HepG2 (cell line): ENCODE results near the gene STK11. TPM values are rescaled to one million over a fixed set of nuclear protein-coding genes. Genes with fewer than 3 reads are reported as not detected.

Experiments
- AKAP8 ChIP-seq: sonication (generic); formaldehyde crosslinking; IDR thresholded peaks from 2 replicates; pipeline ENCODE4 v1.5.1; 2020; ENCODE audit warnings: mild to moderate bottlenecking, missing genetic modification reagents
- ATF2 ChIP-seq: sonication (generic); formaldehyde crosslinking; IDR thresholded peaks from 2 replicates; pipeline ENCODE4 v1.4.0; 2020; ENCODE audit warnings: missing genetic modification reagents
- CENPT ChIP-seq: sonication (generic); formaldehyde crosslinking; IDR thresholded peaks from 2 replicates; pipeline ENCODE4 v1.8.0; 2022; ENCODE audit warnings: low read depth, mild to moderate bottlenecking, moderate library complexity, missing genetic modification reagents
- ELF4 ChIP-seq: sonication (generic); formaldehyde crosslinking; IDR thresholded peaks from 2 replicates; pipeline ENCODE4 v1.5.0; 2020; ENCODE audit warnings: missing genetic modification reagents, mild to moderate bottlenecking, moderate library complexity, borderline replicate concordance
- ESRRA ChIP-seq: sonication (generic); formaldehyde crosslinking; IDR thresholded peaks from 2 replicates; pipeline ENCODE4 v1.5.1; 2020; ENCODE audit warnings: mild to moderate bottlenecking, low read depth, missing genetic modification reagents
- GMEB1 ChIP-seq: sonication (generic); formaldehyde crosslinking; IDR thresholded peaks from 2 replicates; pipeline ENCODE4 v1.5.1; 2020; ENCODE audit warnings: missing genetic modification reagents, mild to moderate bottlenecking, borderline replicate concordance
- PHF8 ChIP-seq: sonication (generic); formaldehyde crosslinking; IDR thresholded peaks from 2 replicates; pipeline ENCODE4 v1.5.0; 2020; ENCODE audit warnings: missing genetic modification reagents
- POLR2G ChIP-seq: fragments of 200-400 bp; formaldehyde crosslinking; IDR thresholded peaks from 2 replicates; pipeline ENCODE4 v1.6.1; 2018; ENCODE audit warnings: mild to moderate bottlenecking, low read depth, low read length, moderate library complexity
- RBM39 ChIP-seq: fragments of 200-400 bp; formaldehyde crosslinking; IDR thresholded peaks from one replicate; pipeline ENCODE4 v1.6.1; 2018; ENCODE audit warnings: antibody characterized with exemption, mild to moderate bottlenecking, low read depth, low read length; ENCODE audit not compliant: poor library complexity, severe bottlenecking
- SIN3B ChIP-seq: fragments of 150-350 bp; IDR thresholded peaks from 2 replicates; pipeline ENCODE4 v1.6.1; 2014; ENCODE audit warnings: low read length
- XRCC5 ChIP-seq: fragments of 200-400 bp; formaldehyde crosslinking; optimal IDR thresholded peaks from 2 replicates; pipeline ENCODE3; 2017; ENCODE audit warnings: mild to moderate bottlenecking, low read length
- ZFP91 ChIP-seq: sonication (generic); formaldehyde crosslinking; IDR thresholded peaks from 2 replicates; pipeline ENCODE4 v1.9.0; 2022; ENCODE audit warnings: missing genetic modification reagents, mild to moderate bottlenecking, borderline replicate concordance
- ZNF512B ChIP-seq: sonication (generic); formaldehyde crosslinking; IDR thresholded peaks from 2 replicates; pipeline ENCODE4 v1.5.1; 2020; ENCODE audit warnings: missing genetic modification reagents, mild to moderate bottlenecking, borderline replicate concordance
- polyA plus RNA-seq, 8 experiments: library from polyadenylated mRNA; depleted of rRNA in 3 of 8; stranded (reverse) in 7 of 8; unstranded in 1 of 8; fragments of >200 nt; fragmentation: Illumina TruSeq in 4 of 8; extraction: Trizol in 4 of 8; gene quantifications; 2 replicates each; pipeline versions ENCODE4 v1.2.1 to v1.2.3, GENCODE V29; 2011 to 2016; ENCODE audit warnings: low read depth in 4 of 8, missing spikeins in 1 of 8, mixed read lengths in 1 of 8; ENCODE audit not compliant: insufficient read depth in 1 of 8
- total RNA-seq, 5 experiments: library from RNA; depleted of rRNA; stranded (reverse); fragments of >200 nt; fragmentation: Illumina TruSeq; extraction: Trizol; gene quantifications; 2 replicates each; pipeline ENCODE4 v1.2.3, GENCODE V29; 2016; ENCODE audit warnings: low read depth in 1 of 5
- TF ChIP-seq, protein P1 (sequence below): IDR thresholded peaks from 2 replicates; pipeline ENCODE4 v1.6.1; 2016
- TF ChIP-seq, protein P2 (sequence below): sonication (generic); formaldehyde crosslinking; IDR thresholded peaks from 2 replicates; pipeline ENCODE4 v1.9.0; 2022; ENCODE audit warnings: low read depth, missing genetic modification reagents

The STK11 gene
- total and polyA plus RNA-seq, 2 of the 13 experiments (the other 11 are each of a cell fraction or from before 2014, with no cell fraction given), result 27.5 to 43.6 TPM

- TF ChIP-seq, protein P1, sequence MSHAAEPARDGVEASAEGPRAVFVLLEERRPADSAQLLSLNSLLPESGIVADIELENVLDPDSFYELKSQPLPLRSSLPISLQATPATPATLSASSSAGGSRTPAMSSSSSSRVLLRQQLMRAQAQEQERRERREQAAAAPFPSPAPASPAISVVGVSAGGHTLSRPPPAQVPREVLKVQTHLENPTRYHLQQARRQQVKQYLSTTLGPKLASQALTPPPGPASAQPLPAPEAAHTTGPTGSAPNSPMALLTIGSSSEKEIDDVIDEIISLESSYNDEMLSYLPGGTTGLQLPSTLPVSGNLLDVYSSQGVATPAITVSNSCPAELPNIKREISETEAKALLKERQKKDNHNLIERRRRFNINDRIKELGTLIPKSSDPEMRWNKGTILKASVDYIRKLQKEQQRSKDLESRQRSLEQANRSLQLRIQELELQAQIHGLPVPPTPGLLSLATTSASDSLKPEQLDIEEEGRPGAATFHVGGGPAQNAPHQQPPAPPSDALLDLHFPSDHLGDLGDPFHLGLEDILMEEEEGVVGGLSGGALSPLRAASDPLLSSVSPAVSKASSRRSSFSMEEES, result no peak
- TF ChIP-seq SIN3B, result no peak
- no peak for TF ChIP-seq ELF4 (CRISPR knock-in tag)
- TF ChIP-seq XRCC5, result no peak
- TF ChIP-seq GMEB1 (CRISPR knock-in tag), result no peak; the same call in 1 of the 2 replicates
- peak; percentile 35; the same call in 1 of the 2 replicates for TF ChIP-seq PHF8 (CRISPR knock-in tag)
- no peak; the same call in 1 of the 2 replicates for TF ChIP-seq AKAP8 (CRISPR knock-in tag)
- peak; percentile 40; the same call in 1 of the 2 replicates for TF ChIP-seq CENPT (CRISPR knock-in tag)
- TF ChIP-seq ZNF512B (CRISPR knock-in tag), result no peak
- no peak for TF ChIP-seq ESRRA (CRISPR knock-in tag)
- TF ChIP-seq POLR2G, result peak; percentile 34; the same call in 1 of the 2 replicates
- TF ChIP-seq ZFP91 (CRISPR knock-in tag), result peak; percentile 59; the same call in 1 of the 2 replicates
- TF ChIP-seq RBM39, result no peak
- TF ChIP-seq ATF2 (CRISPR knock-in tag), result peak; percentile 91
- TF ChIP-seq, protein P2, sequence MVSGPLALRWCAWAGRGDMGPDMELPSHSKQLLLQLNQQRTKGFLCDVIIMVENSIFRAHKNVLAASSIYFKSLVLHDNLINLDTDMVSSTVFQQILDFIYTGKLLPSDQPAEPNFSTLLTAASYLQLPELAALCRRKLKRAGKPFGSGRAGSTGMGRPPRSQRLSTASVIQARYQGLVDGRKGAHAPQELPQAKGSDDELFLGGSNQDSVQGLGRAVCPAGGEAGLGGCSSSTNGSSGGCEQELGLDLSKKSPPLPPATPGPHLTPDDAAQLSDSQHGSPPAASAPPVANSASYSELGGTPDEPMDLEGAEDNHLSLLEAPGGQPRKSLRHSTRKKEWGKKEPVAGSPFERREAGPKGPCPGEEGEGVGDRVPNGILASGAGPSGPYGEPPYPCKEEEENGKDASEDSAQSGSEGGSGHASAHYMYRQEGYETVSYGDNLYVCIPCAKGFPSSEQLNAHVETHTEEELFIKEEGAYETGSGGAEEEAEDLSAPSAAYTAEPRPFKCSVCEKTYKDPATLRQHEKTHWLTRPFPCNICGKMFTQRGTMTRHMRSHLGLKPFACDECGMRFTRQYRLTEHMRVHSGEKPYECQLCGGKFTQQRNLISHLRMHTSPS (CRISPR knock-in tag), result no peak
These were observed 34.5 kb downstream of the STK11 start (continued) for GRCh38 chr19:1239796-1240737.
